ENCODE measurements around the gene HNRNPL.

DNA sequence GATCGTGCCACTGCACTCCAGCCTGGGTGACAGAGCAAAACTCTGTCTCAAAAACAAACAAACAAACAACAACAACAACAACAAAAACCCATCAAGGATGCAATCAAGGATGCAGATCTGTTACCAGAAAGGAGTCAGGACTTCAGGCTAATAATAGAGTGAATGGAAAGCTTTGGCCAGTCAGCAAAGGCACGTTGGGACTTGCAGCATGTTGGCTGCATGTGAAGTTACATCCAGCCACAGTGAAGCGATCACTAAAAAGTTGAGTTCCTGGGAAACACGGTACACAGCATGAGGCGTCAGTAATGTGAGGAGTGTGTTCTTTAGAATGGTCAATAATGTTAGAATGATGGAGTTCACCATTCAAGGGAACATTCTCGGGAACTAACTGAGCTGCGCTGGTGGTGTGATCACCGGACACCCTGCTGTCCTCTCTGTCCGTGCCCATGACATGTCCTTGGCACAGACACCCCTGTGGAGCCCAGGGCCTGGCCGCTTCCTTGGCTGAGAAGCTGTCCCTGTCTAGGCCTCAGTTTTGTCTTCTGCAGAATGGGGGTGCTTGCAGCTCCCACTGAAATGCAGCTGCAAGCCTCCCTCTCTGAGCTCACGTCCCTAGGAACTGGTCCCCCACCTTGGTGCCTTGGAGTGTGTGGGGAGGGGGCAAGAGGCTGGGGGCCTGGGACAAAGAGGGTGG is 63.1 kb downstream of the HNRNPL start:
- TF ChIP-seq CTCF (conservative IDR thresholded peaks at IDR 0.05 in 1 of 2, IDR thresholded peaks at IDR 0.05 in 1 of 2; ENCODE audit: extremely low read depth in 1 of 2, insufficient read depth in 1 of 2, low read depth in 1 of 2, low read length in 2 of 2) (no peak), EZH2 (IDR thresholded peaks at IDR 0.05; ENCODE audit: borderline replicate concordance, low read length) (no peak)

Data from mammary epithelial cell (primary cell).